Myometrial cell (primary cell): Measurements from ENCODE around the gene GTF3C6. TPM values are rescaled to one million over a fixed set of nuclear protein-coding genes. Genes with fewer than 3 reads are reported as not detected.

Source experiments
- total RNA-seq: library from RNA; depleted of rRNA; stranded (reverse); fragments of >200 nt; gene quantifications from 2 replicates; pipeline ENCODE4 v1.2.3, GENCODE V29; 2015

Gene GTF3C6, protein sequence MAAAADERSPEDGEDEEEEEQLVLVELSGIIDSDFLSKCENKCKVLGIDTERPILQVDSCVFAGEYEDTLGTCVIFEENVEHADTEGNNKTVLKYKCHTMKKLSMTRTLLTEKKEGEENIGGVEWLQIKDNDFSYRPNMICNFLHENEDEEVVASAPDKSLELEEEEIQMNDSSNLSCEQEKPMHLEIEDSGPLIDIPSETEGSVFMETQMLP
- 67.2 and 74.4 TPM in 2 replicates for total RNA-seq

DNA sequence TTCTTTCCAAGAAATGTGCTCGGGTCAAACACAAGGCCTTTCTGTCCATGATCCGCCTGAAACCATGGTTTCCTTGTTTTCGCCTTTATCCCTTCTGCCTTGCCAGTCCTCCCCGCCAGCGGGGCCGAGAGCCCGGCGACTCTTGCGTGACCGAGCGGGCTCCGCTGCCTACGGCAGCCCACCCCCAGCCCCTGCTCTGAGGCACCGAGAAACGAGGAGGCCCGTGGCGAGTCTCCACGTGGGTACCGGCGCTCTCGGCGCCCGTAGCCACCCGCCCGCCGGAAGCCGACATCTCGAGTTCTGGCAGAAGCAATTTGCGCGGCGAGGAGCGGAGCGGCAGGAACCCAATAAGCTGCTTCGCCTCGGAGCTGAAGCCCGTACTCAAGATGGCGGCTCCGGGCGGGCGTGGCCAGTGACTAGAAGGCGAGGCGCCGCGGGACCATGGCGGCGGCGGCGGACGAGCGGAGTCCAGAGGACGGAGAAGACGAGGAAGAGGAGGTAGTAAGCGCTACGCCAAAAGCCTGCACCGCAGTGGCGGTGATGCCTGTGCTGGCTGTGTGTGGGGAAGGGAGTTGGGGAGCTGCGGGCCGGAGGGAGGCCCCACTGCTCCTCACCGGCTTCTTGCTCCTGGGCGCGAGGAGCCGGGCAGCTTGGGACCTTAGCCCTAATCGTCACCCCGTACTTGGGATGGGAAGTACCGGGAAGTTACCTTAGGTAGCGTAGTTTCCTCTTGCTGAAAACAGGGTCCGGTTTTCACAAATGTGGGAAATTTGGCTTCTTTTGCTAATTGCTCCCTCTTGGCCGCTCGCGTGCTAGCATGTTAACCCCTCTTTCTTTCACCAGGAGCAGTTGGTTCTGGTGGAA lies at the start of gene GTF3C6:
Gene GTF3C6, plus strand, starts transcription at position 378 of the 864 bp plus-strand sequence. Its CDS starts 64 bp downstream, at position 442.

Other genes starting within 250 kb of the GTF3C6 start
- gene CDK19, start 143.2 kb upstream of the GTF3C6 start, total RNA-seq = 6.6 and 7.6 TPM in 2 replicates
- gene AMD1, start 83.9 kb upstream of the GTF3C6 start, total RNA-seq = 48.4 and 62.9 TPM in 2 replicates
- gene RPF2, start 23.3 kb downstream of the GTF3C6 start, total RNA-seq = 29.7 and 52.3 TPM in 2 replicates
- not detected in 2 replicates for gene SLC16A10, start 128.8 kb downstream of the GTF3C6 start, total RNA-seq